NCI-H1694 (cell line): ENCODE results near the gene IFT57.
"Not testable (repeated sequence)": the region's sequence is repeated elsewhere in the genome, so short reads cannot be mapped to it uniquely, and the experiment has no call there.

Experiments
- DNase-seq: peaks from one replicate; lab custom pipeline; 2025; lab: John Stamatoyannopoulos, UW

Gene IFT57

DNA sequence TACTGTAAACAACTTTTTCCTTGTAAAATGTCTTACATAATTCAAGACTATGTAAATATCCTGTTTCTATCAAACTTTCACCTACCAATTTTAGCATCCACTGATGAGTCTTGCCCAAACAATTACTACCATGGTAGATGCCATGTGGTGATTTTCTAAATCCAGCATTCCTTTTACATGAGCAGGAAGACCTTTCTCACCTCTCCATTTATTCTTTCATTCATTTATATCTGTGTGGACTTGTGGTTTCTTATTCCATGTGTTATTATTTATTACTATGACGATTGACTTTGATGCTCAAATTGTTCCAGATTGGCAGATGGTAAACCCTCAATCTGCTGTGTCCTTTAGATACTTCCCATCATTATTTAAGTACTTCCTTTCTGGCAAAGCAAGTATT, 62.4 kb downstream of the IFT57 start:
- DNase-seq, result no peak

DNA sequence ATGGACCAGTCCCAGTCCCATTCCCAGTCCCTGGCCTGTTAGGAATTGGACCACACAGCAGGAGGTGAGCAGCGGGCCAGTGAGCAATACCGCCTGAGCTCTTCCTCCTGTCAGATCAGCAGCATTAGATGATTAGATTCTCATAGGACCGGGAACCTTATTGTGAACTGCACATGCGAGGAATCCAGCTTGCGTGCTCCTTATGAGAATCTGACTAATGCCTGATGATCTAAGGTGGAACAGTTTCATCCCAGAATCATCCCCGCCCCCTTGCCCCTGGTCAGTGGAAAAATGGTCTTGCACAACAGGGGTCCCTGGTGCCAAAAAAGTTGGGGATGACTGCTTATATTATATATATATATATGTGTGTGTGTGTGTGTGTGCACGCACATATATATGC, 63.1 kb downstream of the IFT57 start:
- DNase-seq, result no peak

DNA sequence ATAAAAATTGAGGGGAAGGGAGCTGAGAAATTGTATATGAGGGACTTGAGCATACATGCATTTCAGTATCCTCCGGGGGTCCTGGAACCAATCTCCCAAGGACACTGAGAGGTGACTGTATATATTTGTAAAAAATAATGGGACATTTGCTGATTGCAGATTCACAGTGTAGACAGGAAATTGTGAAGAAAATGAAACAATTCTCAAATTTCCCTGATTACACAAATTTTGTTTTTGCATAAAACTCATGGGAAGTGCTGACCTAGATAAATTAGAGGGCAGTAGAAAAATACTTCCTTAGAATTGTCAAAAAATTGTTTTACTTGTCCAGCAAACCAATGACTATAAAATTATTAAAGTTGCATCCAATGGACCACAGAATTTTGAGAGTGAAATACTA, 64.0 kb downstream of the IFT57 start:
- no peak for DNase-seq

DNA sequence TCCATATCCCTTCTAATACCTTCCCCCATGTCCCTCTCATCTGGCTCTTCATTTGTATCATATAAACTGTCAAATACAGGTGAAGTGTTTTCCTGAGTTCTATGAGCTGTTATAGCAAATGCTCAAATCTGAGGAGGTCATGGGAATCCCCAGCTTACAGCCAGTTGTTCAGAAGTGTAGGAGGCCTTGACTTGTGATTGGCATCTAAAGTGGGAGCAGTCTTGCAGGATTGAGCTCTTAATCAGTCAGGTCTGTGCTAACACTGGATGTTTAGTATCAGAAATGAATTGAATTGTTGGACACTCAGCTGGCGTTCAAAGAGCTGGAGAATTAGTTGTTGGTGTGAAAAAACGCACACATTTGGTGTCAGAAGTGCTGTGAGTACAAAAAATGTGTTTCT, 65.0 kb downstream of the IFT57 start:
- no peak for DNase-seq

DNA sequence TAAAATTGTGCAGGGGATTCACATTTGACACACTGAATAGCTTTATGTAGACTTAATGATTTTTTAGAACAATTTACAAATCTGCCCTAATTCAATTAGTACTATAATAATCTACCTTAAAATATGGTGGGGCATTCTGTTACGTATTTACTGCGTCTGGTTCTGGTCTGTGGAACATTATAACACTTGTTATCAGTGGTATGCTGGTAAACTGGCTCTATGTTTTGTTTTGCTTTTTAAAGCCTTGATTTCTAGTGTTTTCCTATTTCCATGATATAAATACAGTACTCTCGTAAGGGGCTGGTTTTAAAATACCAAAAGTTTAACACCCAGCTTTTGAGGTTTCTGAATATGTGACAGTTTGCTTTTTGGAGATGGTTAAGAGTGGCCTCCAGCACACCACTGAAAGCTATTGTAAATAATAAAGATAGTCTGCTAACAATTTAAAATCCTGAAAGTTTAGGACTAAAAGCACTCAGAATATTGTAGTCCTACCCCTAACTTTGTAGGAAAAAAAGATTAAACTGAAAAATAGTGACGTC, 65.8 kb downstream of the IFT57 start:
- no peak for DNase-seq

DNA sequence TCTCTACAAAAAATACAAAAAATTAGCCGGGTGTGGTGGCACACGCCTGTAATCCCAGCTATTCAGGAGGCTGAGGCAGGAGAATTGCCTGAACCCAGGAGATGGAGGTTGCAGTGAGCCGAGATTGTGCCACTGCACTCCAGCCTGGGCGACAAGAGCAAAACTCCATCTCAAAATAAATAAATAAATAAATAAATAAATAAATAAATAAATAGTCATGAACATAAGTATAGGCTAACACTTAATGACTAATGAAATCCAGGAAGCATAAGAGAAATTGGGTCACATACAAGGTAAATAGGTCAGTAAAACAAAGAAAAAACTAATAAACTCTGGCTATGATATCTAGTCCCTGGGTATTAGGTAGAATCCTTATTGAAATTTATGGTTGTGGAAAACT, 66.6 kb downstream of the IFT57 start:
- DNase-seq, result not testable (repeated sequence)

DNA sequence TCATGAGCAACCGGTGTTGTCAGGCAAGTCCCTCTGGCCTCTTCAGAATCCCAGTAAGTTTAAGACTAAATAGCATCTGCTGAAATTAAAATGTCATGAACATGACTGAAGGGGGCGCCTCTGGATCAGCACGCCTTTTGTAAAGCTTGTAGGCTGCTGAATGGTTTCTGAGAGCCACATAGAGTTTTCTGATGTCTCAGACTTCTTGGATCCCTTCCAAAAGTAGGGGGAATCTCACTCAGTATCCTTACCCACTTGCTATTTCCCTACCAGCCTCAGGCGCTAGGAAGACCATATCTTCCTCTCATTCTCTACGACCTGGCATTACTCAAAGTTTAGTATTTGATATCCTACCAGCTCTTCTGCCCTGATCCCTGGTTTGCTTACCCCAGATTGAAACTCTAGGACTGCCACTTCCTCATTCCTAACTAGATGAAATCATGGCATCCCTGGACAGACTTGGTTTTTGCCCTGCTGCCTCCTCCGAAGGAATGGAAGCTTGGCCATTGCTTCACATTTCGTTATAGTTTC, 68.7 kb downstream of the IFT57 start:
- DNase-seq, result peak; percentile 46

DNA sequence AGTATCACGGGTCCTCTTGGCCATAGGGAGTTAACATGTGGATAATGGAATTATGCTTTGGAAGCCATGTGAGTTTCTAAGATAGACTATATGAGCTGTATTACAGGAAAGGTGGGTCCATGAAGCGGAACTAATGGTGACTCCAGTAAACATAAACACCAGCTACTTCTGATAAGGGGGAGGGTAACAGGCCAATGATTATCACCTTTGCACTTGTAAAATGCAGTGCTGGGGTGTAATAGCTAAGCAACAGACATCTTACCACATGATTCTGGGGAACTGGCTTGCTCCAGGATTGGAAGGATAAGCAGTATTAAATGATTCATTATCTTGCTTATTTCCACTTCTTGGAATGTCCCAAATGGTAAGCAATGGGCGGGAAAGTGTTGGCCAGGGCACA, 70.0 kb downstream of the IFT57 start:
- no peak for DNase-seq

DNA sequence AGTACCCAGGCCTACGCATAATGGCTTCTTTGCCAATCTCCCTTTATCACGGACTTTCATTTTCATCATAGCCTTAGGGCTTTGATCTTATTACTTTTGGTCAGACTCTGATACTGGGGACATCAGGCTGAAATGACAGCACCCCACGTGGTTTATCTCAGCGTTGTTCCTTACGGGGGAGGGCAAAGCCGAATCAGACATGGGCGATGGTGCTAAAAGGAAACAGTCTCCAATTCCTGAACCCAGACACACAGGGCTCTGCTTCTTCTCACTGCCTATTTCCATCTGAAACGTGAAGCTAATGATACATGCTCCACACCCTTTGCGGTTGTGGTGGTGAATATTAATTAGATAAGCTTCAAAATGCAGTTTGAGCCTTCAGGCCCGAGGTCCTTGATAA, 72.0 kb downstream of the IFT57 start:
- DNase-seq, result no peak

DNA sequence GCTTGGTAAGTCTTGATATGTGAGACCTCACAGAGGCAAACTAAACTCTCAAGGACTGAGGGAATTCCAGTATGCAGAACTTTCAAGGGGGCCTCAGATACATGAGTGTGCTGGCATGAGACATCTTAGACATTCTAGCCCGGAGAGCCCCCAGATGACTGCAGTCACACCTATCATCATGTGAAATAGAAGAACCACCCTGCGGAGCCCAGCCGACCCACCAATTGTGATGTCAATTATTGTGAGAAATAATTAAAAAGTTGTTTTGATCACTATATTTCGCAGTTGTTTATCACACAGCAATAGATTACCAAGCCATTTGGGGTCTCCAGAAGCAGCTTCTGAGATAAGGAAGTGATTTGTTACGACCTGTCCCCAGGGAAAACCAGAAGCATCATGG, 76.1 kb downstream of the IFT57 start:
- no peak for DNase-seq

DNA sequence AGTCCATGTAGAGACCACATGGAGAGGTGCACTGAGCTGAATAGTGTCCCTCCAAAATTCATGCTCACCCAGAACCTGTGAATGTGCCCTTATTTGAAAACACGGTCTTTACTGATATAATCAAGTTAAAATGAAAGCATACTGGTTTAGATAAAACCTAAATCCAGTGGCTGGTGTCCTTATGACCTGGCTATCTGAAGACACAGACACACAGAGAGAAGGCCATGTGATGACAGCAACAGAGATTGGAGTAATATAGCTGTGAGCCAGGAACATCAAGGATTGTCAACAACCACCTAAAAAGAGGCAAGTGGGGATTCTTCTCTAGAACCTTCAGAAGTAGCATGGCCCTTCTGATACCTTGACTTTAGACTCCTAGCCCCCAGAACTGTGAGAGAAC, 76.6 kb downstream of the IFT57 start:
- DNase-seq, result no peak

DNA sequence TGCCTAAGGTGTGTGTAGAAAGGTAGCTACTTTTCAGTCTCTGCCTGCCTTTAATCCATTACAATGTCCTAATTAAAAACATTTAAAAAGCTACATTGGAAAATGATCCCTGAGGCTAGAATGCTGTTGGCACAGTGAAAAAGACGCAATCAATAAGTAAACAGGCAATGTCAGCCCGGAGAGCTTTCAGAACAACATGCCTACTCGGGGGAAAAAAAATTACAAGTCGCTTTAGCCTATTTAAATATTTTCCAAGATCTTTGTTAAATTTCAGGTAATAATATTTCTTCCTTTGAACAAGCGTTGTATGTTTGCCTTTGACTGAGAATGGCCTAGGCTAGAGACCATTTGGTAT, 84.8 kb downstream of the IFT57 start:
- no peak for DNase-seq

DNA sequence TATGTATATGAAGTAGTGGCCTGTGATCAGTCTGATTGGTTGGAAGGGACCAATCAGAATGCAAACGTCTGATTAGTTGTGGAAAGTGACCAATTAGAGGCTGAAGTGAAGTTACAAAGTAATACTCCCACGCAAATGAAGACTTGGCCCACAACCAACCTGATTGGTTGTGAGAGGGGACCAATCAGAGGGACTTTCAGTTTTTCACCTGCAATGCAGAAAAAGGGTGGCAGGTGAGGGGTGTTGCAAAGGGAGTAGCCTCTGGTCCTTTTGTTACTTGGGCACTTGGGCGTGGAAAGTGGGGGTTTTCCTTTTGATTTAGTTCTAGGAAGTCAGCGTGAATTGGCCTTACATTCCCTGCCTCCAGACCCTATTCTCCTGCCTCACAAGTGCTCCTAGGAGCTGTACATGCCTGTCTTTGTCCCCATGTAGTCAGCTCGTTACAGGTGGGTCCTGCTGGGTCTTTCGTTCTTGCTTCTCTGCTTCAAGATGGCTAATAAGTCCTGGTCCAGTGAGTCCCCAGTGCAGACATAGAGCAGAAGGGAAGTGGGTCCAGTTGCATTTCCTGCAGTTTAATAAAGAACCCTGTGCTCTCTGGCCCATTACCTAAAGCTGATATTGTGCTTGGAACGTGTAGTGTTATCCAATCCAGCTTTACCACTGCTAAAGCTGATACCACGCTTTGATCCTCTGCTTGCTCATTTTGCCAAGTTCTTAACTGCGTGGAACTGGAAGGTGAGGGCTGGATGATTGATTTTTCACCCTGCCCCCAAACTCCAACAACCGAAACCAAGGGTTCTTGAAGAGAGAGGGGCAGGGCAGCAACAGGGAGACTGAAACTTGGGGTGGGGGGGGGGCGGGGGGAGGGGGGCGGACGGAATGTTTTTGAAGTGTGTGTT, 85.4 kb downstream of the IFT57 start:
- no peak for DNase-seq

DNA sequence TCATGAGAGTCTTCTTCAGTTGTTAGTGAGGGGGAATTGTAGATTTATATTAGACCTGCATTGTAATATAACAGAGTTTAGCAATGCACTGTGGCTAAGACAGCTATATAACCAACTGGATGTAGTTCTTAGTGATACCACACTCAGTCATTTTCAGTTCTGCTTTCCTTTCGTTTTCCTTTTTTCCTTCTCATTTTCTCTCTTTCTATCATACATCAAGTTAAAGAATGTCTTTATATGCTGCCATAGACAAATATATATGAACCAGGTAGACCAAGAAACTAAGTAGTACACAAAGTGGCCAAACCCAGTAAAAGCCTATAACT, 87.7 kb downstream of the IFT57 start:
- no peak for DNase-seq

DNA sequence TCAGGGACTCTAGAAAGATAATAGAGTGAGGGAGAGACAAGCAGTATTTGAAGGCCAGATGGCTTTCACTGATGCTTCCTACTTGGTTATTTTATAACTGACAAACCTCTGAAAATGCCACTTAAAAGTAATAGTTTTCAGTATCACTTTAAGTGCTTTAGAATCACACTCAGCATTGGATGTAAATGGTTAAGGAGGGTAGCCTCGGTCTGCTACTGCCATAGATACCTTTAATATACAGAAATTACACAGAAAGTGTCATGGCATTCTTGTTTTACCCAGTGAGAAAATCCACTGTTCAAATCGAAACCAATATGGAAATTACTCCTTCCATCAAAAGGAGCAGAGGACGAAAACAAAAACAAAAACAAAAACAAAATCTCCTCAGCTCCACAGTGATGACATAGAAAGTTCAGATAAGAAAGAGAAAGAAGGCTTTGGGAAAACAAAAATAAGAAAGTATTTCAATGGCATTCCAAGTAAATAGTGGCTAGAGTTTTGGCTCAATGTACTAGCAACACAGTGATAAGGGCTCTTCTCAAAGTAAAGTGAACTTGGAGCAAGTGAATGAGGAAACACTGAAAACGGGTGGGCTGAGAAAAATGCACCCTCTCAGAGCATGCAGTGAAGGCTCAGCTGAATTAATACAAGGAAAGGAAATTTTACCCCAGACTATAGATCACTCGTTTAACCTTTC, 88.2 kb downstream of the IFT57 start:
- no peak for DNase-seq

DNA sequence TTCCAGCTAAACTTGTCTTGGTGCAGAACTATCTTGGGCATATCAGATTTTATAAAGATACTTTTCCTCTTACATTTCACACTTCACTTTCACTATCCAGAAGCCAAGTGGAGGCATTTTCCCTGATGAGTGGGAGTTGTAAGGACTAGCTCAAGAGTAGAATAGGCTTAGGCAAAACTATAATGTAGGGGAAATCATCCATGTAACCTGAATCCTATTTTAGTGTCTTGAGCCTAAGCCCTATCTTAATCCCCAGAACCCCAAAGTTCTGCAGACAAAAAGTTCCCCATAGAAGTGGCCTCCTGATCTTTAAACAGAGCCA, 89.2 kb downstream of the IFT57 start:
- DNase-seq, result no peak

DNA sequence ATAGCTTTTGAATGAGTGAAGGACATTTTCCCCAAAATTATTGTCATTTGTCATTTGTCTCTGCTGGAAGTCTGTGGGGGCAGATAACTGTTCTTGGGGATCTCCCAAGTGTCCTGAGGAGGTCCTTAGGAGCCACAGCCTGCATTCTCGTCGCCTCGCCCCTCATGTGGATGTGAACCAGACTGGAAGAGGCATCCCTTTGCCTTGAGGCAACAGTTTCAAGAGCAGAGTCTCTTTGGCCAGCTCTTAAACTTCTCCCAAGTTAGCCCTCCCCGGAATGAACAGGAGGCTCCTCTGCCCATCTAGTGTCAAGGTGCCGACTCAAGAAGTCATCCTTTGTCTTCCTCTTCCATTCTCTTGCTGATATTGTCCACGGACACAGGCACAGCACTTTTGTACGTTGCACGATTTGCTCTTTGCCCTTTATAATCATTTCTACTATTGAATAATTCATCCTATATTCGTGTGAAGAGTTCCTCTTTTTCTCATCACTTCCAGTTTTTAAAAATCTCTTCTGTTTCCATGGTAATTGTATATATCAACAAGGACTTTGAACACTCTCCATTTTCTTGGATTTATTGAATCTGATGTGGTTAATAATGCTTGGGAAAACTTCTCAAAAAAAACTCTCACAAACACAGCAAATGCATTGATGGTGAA, 90.6 kb downstream of the IFT57 start:
- DNase-seq, result no peak

DNA sequence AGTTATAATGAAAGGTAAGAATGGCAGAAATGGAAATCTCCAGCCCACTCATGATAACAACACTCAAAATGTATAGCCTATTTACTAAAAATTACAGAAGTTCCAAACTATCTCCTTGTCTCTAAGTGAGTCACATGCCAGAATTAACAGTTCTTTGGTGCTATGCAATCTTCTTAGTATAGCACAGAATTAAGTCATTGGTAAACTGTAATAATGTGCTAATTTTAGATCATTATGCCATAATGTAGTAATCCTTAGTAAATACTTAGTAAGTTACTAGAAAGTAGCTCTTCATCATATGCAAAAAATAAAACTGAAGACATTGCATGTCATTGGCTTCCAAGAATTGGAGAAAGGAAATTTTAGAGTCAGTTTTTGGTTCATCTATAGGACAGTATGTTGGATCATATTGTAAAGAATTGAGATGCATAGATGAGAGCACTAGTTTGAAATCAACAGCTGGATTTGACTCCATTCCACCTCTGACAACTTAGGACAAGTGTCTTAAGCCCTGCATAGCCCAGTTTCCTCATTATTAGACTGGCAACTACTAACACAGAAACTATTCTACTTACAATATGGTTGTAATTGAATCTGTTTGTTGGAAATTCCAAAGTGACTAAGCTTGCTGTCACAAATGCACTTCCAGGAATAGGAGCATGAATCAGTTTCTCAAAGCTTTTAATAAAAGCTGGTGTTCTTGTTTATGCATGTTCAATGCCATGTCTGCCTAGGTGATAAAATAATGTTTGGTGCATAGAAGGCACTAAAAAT, 91.3 kb downstream of the IFT57 start:
- no peak for DNase-seq

DNA sequence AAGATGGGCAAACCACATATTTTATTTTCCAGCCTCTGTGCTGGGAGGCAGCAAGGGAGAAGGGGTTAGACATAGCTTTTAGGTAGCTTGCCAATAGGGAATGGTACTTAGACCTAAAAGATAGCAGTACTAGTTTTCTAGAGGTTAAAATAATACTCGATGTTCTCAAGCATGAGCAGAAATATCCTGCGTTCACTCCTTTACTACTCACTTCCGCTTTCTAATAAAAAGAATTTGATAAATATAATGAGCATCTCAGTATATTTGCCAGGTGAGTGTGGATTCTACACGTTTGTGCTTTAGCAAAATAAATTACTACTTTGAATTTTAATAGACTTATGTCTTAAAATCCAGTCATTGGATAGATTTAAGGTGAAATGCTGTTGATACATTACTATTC, 92.0 kb downstream of the IFT57 start:
- DNase-seq, result no peak

DNA sequence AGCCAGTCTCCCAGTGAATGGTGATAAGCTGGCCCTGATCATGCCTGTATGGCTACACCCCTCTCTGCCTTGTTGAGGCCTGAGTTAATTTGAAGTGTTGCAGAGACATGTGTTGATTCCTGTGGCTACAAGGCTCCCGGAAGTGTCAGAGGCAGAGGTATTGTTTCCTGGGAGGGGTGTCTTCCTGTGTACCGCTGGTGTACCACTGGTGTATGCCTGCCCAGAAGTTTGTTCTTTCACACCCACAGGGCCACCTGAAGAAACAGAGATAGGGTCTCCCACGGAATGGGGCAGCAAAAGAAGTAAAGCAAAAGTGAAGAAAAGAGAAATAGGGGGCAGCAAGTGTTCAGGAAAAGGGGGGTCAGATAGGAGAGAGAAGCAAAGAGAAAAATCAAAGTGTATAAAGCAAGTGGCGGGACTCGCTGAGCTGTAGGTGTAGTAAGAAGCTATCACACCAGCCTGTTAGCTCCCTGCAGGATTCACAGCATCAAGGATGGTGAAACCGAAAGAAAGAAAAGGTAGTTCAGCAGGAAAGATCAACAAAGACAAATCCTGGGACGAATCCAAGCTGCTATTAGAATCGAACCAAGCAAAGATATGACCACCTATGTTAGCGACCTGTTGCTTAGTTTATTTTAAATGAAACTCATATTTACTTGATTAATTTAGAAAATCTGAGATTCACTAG, 94.8 kb downstream of the IFT57 start:
- DNase-seq, result no peak

DNA sequence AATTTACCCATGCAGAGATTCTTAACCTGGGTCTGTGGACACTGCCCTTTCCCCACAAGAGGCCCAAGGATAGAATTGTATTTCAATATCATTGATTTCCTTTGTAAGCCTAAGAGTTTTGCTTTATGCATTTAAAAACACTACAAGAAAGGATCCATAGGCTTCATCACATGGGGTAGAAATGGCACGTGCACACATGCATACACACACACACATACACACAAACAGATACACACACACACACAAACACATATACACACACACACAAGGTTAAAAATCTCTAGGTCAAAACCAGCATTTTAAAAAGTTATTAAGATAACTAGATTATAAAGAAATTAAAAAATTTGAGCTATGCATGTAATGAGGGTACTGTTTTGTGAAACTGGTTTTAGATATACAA, 95.9 kb downstream of the IFT57 start:
- no peak for DNase-seq
